DOHH2 (cell line): ENCODE data around the gene CNOT2.

Experiments used
- CTCF ChIP-seq: fragments of 200-600 bp; sonication (generic); IDR thresholded peaks from one replicate; pipeline ENCODE4 v1.5.1; 2014; ENCODE audit warnings: antibody characterized with exemption, mild to moderate bottlenecking, low read depth, low read length; ENCODE audit not compliant: poor library complexity, severe bottlenecking
- EZH2phosphoT487 ChIP-seq: fragments of 200-600 bp; sonication (generic); IDR thresholded peaks from 2 replicates; pipeline ENCODE4 v1.6.1; 2017; ENCODE audit warnings: borderline replicate concordance, mild to moderate bottlenecking, antibody characterized with exemption, low read length, moderate library complexity, mixed read lengths

GRCh38 chr12:70403826-70404225 lies 160.6 kb downstream of the CNOT2 start:
- TF ChIP-seq CTCF (no peak), EZH2phosphoT487 (no peak)
